H9 (cell line): ENCODE results near the gene MCF2L2. TPM values are rescaled to one million over a fixed set of nuclear protein-coding genes. Genes with fewer than 3 reads are reported as not detected.

ENCODE experiments used
- DNase-seq: peaks from one replicate; pipeline ENCODE4 v3.0.0-alpha.2; 2017
- H2AFZ ChIP-seq: one replicate; pipeline ENCODE4 v1.6.1; 2013; ENCODE audit warnings: mild to moderate bottlenecking, low read length, control low read depth, moderate library complexity
- H2AK5ac ChIP-seq: 2 replicates; pipeline ENCODE4 v1.6.1; 2013; ENCODE audit warnings: low read length, control low read depth, mixed read lengths; ENCODE audit not compliant: insufficient read length
- H2BK120ac ChIP-seq: one replicate; pipeline ENCODE4 v1.6.1; 2013; ENCODE audit warnings: low read depth, mild to moderate bottlenecking, low read length, control low read depth, inconsistent platforms; ENCODE audit not compliant: poor library complexity, severe bottlenecking
- H2BK12ac ChIP-seq: 2 replicates; pipeline ENCODE4 v1.6.1; 2013; ENCODE audit warnings: low read length, control low read depth, mixed read lengths, low read depth; ENCODE audit not compliant: insufficient read length
- H2BK15ac ChIP-seq: 2 replicates; pipeline ENCODE4 v1.6.1; 2013; ENCODE audit warnings: low read depth, low read length, control low read depth
- H2BK20ac ChIP-seq: one replicate; pipeline ENCODE4 v1.6.1; 2013; ENCODE audit warnings: low read depth, mild to moderate bottlenecking, low read length, control low read depth, inconsistent platforms; ENCODE audit not compliant: poor library complexity, severe bottlenecking
- H2BK5ac ChIP-seq: 2 replicates; pipeline ENCODE4 v1.6.1; 2013; ENCODE audit warnings: low read length, control low read depth, mixed read lengths; ENCODE audit not compliant: insufficient read length
- H3K14ac ChIP-seq: 2 replicates; pipeline ENCODE4 v1.6.1; 2013; ENCODE audit warnings: low read length, control low read depth; ENCODE audit not compliant: insufficient read depth
- H3K18ac ChIP-seq: 2 replicates; pipeline ENCODE4 v1.6.1; 2013; ENCODE audit warnings: low read depth, mild to moderate bottlenecking, mixed read lengths, low read length, control low read depth; ENCODE audit not compliant: insufficient read length
- H3K23ac ChIP-seq: 2 replicates; pipeline ENCODE4 v1.6.1; 2013; ENCODE audit warnings: low read length, control low read depth, mixed read lengths, low read depth; ENCODE audit not compliant: insufficient read length
- H3K23me2 ChIP-seq: 2 replicates; pipeline ENCODE4 v1.6.1; 2013; ENCODE audit warnings: low read depth, mild to moderate bottlenecking, mixed read lengths, low read length, control low read depth; ENCODE audit not compliant: insufficient read length, poor library complexity, severe bottlenecking
- H3K27ac ChIP-seq: 2 replicates; pipeline ENCODE4 v1.5.1; 2013; ENCODE audit warnings: low read length, control low read depth, mixed read lengths, low read depth; ENCODE audit not compliant: insufficient read length
- H3K27me3 ChIP-seq: 2 replicates; pipeline ENCODE4 v1.6.1; 2013; ENCODE audit warnings: low read length, control low read depth, inconsistent platforms; ENCODE audit not compliant: insufficient read depth
- H3K4ac ChIP-seq: 2 replicates; pipeline ENCODE4 v1.6.1; 2013; ENCODE audit warnings: low read depth, mild to moderate bottlenecking, control low read depth, inconsistent platforms, low read length, moderate library complexity
- H3K4me1 ChIP-seq: 2 replicates; pipeline ENCODE4 v1.6.1; 2013; ENCODE audit warnings: low read length, control low read depth, inconsistent platforms; ENCODE audit not compliant: insufficient read depth
- H3K4me2 ChIP-seq: 2 replicates; pipeline ENCODE4 v1.6.1; 2013; ENCODE audit warnings: low read length, control low read depth, mixed read lengths; ENCODE audit not compliant: insufficient read length, insufficient read depth
- H3K56ac ChIP-seq: 2 replicates; pipeline ENCODE4 v1.6.1; 2013; ENCODE audit warnings: low read depth, mild to moderate bottlenecking, mixed read lengths, low read length, control low read depth; ENCODE audit not compliant: insufficient read length
- H3K79me1 ChIP-seq: 2 replicates; pipeline ENCODE4 v1.6.1; 2013; ENCODE audit warnings: low read depth, mild to moderate bottlenecking, moderate library complexity, low read length, control low read depth, inconsistent platforms; ENCODE audit not compliant: insufficient read depth, poor library complexity, severe bottlenecking
- H3K79me2 ChIP-seq: 2 replicates; pipeline ENCODE4 v1.6.1; 2013; ENCODE audit warnings: low read length, control low read depth, inconsistent platforms; ENCODE audit not compliant: insufficient read depth
- H3K9ac ChIP-seq: 2 replicates; pipeline ENCODE4 v1.6.1; 2013; ENCODE audit warnings: low read length, control low read depth, mixed read lengths; ENCODE audit not compliant: insufficient read length; ENCODE audit errors: extremely low read depth
- H3K9me3 ChIP-seq: one replicate; pipeline ENCODE4 v1.6.1; 2013; ENCODE audit warnings: low read depth, low read length, inconsistent platforms; ENCODE audit not compliant: control insufficient read depth
- H3T11ph ChIP-seq: one replicate; pipeline ENCODE4 v1.6.1; 2013; ENCODE audit warnings: mild to moderate bottlenecking, low read length, control low read depth, inconsistent platforms
- H4K20me1 ChIP-seq: one replicate; pipeline ENCODE4 v1.6.1; 2013; ENCODE audit not compliant: control insufficient read depth, insufficient read length, insufficient read depth
- H4K5ac ChIP-seq: 2 replicates; pipeline ENCODE4 v1.6.1; 2013; ENCODE audit warnings: low read depth, mild to moderate bottlenecking, mixed read lengths, low read length, control low read depth; ENCODE audit not compliant: insufficient read length
- H4K8ac ChIP-seq: replicated peaks from 2 replicates; pipeline ENCODE4 v1.6.1; 2013; ENCODE audit warnings: low read length, control low read depth, mixed read lengths, low read depth; ENCODE audit not compliant: insufficient read length
- H4K91ac ChIP-seq: 2 replicates; pipeline ENCODE4 v1.6.1; 2013; ENCODE audit warnings: low read depth, mild to moderate bottlenecking, moderate library complexity, mixed read lengths, low read length, control low read depth; ENCODE audit not compliant: insufficient read length
- H3K27ac Mint-ChIP-seq, 3 experiments: 2 replicates in 2 of 3; 3 replicates in 1 of 3; pipeline ENCODE4 v1.8.0; 2020 to 2021; ENCODE audit warnings: mixed read lengths in 3 of 3, mild to moderate bottlenecking in 1 of 3, moderate library complexity in 1 of 3
- H3K27me3 Mint-ChIP-seq: 2 replicates; pipeline ENCODE4 v1.8.0; 2021; ENCODE audit warnings: low read depth, mild to moderate bottlenecking, moderate library complexity, mixed read lengths
- H3K36me3 Mint-ChIP-seq, 3 experiments: 2 replicates in 2 of 3; 3 replicates in 1 of 3; pipeline ENCODE4 v1.8.0; 2020 to 2021; ENCODE audit warnings: low read depth in 3 of 3, mixed read lengths in 3 of 3; ENCODE audit not compliant: insufficient read depth in 1 of 3
- H3K4me1 Mint-ChIP-seq, 2 experiments: 2 replicates each; pipeline ENCODE4 v1.8.0; 2020; ENCODE audit warnings: mixed read lengths in 2 of 2
- H3K4me3 Mint-ChIP-seq, 2 experiments: 2 replicates in 1 of 2; 3 replicates in 1 of 2; pipeline ENCODE4 v1.8.0; 2020 to 2021; ENCODE audit warnings: mild to moderate bottlenecking in 2 of 2, mixed read lengths in 2 of 2, moderate library complexity in 1 of 2
- H3K9me3 Mint-ChIP-seq, 2 experiments: 2 replicates in 1 of 2; 3 replicates in 1 of 2; pipeline ENCODE4 v1.8.0; 2020; ENCODE audit warnings: mild to moderate bottlenecking in 2 of 2, mixed read lengths in 2 of 2, moderate library complexity in 1 of 2
- WGBS: extraction: QIAGEN DNeasy Blood & Tissue Kit; methylation state at CpG from one replicate; pipeline ENCODE4 v1.1.7; 2013; ENCODE audit warnings: missing lambda C conversion rate, low lambda C conversion rate, mixed read lengths; ENCODE audit not compliant: insufficient read length; ENCODE audit errors: extremely low coverage; 5-methylcytosine and 5-hydroxymethylcytosine counted together
- total RNA-seq: library from RNA; stranded (reverse); gene quantifications from 2 replicates; pipeline ENCODE4 v1.2.1, GENCODE V29; 2021
- TF ChIP-seq, protein P1 (sequence below): fragments of 200-600 bp; sonication (generic); conservative IDR thresholded peaks from 3 replicates; pipeline ENCODE4 v1.8.0; 2021; ENCODE audit warnings: antibody characterized with exemption, mild to moderate bottlenecking

The MCF2L2 gene
- total RNA-seq, 1 experiment from 2014 or later, result 6.4 TPM

- no peak overlapping the region for H3K18ac ChIP-seq
- peaks cover 6 to 10% of the 10 kb centered on the region in 2 experiments; a peak in 3 of 4 replicates for H3K4me1 Mint-ChIP-seq
- H4K8ac ChIP-seq, result no peak overlapping the region
- H2AK5ac ChIP-seq, result no peak overlapping the region
- no peaks in the 10 kb centered on the region for H3K9me3 ChIP-seq
- no peak overlapping the region for H3K4ac ChIP-seq
- H3K27ac Mint-ChIP-seq, result no peak overlapping the region
- no peak overlapping the region for H3K14ac ChIP-seq
- no peak overlapping the region for H2BK20ac ChIP-seq
- no peak overlapping the region for H2BK5ac ChIP-seq
- H2AFZ ChIP-seq, result no peak overlapping the region
- H3K4me1 ChIP-seq, result no peaks in the 10 kb centered on the region
- H3K23me2 ChIP-seq, result no peaks in the 10 kb centered on the region
- H3K79me1 ChIP-seq, result no peaks in the 10 kb centered on the region
- H3K4me2 ChIP-seq, result no peak overlapping the region
- WGBS, result no CpG with 5 or more reads among the region's 3 CpGs
- H3K23ac ChIP-seq, result no peak overlapping the region
- no peak overlapping the region for H3T11ph ChIP-seq
- H3K27ac ChIP-seq, result no peak overlapping the region
- H2BK120ac ChIP-seq, result no peak overlapping the region
- H3K56ac ChIP-seq, result no peak overlapping the region
- H2BK15ac ChIP-seq, result no peak overlapping the region
- H3K9me3 Mint-ChIP-seq, result no peaks in the 10 kb centered on the region
- H3K27me3 Mint-ChIP-seq, result no peaks in the 10 kb centered on the region
- DNase-seq, result no peak
- H4K20me1 ChIP-seq, result no peaks in the 10 kb centered on the region
- H3K36me3 Mint-ChIP-seq, result no peaks in the 10 kb centered on the region; a peak in 2 of 7 replicates
- H4K91ac ChIP-seq, result no peak overlapping the region
- TF ChIP-seq, protein P1, sequence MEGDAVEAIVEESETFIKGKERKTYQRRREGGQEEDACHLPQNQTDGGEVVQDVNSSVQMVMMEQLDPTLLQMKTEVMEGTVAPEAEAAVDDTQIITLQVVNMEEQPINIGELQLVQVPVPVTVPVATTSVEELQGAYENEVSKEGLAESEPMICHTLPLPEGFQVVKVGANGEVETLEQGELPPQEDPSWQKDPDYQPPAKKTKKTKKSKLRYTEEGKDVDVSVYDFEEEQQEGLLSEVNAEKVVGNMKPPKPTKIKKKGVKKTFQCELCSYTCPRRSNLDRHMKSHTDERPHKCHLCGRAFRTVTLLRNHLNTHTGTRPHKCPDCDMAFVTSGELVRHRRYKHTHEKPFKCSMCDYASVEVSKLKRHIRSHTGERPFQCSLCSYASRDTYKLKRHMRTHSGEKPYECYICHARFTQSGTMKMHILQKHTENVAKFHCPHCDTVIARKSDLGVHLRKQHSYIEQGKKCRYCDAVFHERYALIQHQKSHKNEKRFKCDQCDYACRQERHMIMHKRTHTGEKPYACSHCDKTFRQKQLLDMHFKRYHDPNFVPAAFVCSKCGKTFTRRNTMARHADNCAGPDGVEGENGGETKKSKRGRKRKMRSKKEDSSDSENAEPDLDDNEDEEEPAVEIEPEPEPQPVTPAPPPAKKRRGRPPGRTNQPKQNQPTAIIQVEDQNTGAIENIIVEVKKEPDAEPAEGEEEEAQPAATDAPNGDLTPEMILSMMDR, result no peak
- no peak overlapping the region for H3K4me3 Mint-ChIP-seq
- H3K27me3 ChIP-seq, result no peaks in the 10 kb centered on the region
- no peak overlapping the region for H3K9ac ChIP-seq
- H3K79me2 ChIP-seq, result no peaks in the 10 kb centered on the region
- H4K5ac ChIP-seq, result no peak overlapping the region
- no peak overlapping the region for H2BK12ac ChIP-seq
Observed at GRCh38 chr3:183378008-183378407, 50.4 kb downstream of the MCF2L2 start.
